T-helper 2 cell treated with Interferon-gamma antibody and Interleukin-4, amounts not matched to agents 100 ng/mL and 5 ng/mL, for 36 hours (primary cell): ENCODE measurements around the gene TRIM63. TPM values are rescaled to one million over a fixed set of nuclear protein-coding genes. Genes with fewer than 3 reads are reported as not detected.

ENCODE experiments used
- intact Hi-C: fragments of 100-400 bp; cut with micrococcal nuclease; formaldehyde crosslinking; loops from one replicate; pipeline ENCODE4 v1.15.1; 2023
- total RNA-seq: library from RNA; stranded (reverse); gene quantifications from 2 replicates; pipeline ENCODE4 v1.2.3, GENCODE V29; 2022

The TRIM63 gene
- total RNA-seq, 1 donor from 2014 or later = not detected

- intact Hi-C loops = loop anchor here (1.0 to 5.0 kb wide), 5 partner anchors 38 to 133 kb away; partner anchors contain the start of genes PAFAH2, PDIK1L and ZNF593
Measured at GRCh38 chr1:26035959-26036755, 31.3 kb downstream of the TRIM63 start.

GRCh38 chr1:26035203-26035958 is 32.0 kb downstream of the TRIM63 start:
- intact Hi-C loops = loop anchor here (1.0 to 5.0 kb wide), 4 partner anchors 37 to 134 kb away; partner anchors contain the start of genes PAFAH2, PDIK1L and ZNF593

DNA sequence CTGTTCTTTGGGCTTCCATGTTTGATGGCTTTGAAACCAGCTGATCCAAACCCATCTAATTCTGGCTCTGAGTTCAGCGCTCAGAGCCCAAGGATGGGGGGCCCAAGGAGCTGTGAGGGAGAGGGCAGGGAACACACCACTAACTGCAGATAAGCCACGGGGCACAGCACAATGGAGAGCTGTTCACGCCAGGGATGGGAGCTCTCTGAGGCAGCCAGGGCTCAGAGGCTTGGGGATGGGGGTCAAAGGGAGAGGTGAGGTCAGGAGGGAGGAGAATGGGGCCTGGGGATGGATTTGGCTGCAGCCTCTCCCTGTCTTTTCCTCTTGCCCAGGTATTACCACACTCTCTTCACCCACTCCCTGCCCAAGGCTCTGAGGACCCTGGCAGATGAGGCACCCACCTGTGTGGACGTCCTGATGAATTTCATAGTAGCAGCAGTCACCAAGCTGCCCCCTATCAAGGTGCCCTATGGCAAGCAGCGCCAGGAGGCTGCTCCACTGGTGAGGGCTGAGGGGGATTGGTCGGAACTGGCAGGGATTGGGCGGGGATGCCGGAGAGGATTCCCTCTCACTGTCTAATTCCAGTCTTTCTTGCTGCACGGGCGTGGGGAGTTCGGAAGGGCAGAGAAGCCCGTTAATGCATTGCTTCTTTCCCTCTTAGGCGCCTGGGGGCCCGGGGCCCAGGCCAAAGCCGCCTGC is 32.8 kb downstream of the TRIM63 start:
- intact Hi-C loops = loop anchor here (1.0 to 5.0 kb wide), 4 partner anchors 36 to 135 kb away; partner anchors contain the start of genes PAFAH2, PDIK1L and ZNF593

DNA sequence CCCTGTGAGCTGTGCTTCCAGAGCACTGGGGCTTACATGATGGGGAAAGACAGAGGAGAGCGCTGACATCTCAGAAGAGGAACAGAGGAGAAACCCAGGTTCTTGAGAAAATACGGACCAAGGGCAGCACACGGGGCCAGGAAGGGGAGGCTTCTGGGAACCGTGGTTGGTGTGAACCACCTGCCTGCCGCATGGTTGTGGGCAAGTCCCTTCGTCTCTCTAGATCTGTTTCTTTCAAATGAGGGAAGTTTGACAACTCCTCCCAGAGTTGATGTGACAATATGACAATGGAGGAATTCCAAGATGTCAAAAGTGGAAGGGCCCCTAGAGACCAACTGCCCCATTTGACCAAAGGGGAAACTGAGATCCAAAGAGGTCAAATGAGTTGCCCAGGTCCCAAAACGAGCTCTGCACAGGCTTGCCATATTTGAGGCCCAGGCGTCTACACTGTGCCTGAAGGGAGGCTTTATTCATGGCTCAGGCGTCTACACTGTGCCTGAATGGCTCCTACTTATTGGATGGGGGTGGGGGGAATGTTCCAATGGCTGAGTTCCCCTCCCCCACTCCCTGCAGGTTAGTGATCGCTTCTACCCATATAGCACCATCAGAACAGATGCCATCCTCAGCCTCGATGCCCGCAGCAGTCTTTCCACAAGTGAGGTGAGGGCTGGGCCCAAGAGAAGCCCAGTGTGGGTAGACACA is 34.6 kb downstream of the TRIM63 start:
- intact Hi-C loops = no loop called here

DNA sequence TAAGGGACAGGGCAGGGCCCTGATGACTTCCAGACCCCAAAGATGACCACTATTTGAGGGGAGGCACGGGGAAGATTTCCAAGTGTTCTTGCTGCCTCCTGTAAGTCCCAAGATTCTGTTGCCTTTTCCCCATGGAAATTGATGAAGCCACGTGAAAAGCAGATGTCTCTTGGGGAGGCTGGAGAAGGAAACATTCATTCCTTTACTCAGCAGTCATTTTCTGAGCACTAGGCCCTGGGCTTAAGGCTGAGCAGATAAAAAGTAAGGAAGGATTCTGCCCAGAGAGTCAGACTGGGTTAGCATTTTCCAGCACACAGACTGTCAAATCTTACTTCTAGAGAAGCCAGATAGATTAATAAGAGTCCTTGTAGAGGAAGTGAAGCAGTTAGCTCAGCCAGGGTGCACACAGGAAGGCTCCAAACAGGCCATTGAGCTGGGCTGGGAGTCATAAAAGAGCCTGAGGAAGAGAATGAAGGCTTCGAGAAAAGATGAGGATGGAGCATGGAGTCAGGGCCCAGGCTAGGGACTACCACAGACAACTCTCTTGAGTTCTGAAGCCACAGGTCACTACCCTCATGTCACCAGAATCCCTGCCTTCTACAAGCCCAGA is 35.7 kb downstream of the TRIM63 start:
- intact Hi-C loops = no loop called here

GRCh38 chr1:26031196-26031595 is 36.2 kb downstream of the TRIM63 start:
- intact Hi-C loops = no loop called here

DNA sequence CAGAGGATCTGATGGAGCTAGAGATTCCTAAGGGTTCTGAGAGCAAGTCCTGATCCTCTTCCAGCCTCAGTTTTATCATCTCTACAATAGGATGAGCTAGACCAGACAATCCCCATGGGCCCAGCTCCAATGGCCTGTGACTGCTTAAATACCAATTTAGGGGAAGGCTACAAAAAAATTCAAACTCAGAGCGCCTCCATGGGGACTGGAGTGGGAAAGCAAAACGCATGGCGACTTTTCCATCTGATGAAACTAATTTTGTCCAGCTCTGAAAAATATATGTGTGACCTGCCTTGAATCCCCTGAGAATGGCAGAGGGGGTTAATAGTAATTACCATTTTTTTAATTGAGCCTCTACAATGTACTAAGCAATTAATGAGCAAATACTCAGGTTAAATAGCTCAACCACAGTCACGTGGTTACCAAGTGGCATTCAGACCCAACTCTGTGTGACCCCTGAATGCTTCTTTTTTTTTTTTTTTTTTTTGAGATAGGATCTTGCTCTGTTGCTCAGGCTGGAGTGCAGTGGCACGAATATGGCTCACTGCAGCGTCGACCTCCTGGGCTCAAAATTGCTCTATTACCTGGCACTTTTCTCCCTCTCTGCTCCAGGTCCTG is 37.5 kb downstream of the TRIM63 start:
- intact Hi-C loops = no loop called here

- intact Hi-C loops = no loop called here
Measured at GRCh38 chr1:26029054-26029863, 38.2 kb downstream of the TRIM63 start.

GRCh38 chr1:26028490-26028980 is 38.9 kb downstream of the TRIM63 start:
- intact Hi-C loops = no loop called here

DNA sequence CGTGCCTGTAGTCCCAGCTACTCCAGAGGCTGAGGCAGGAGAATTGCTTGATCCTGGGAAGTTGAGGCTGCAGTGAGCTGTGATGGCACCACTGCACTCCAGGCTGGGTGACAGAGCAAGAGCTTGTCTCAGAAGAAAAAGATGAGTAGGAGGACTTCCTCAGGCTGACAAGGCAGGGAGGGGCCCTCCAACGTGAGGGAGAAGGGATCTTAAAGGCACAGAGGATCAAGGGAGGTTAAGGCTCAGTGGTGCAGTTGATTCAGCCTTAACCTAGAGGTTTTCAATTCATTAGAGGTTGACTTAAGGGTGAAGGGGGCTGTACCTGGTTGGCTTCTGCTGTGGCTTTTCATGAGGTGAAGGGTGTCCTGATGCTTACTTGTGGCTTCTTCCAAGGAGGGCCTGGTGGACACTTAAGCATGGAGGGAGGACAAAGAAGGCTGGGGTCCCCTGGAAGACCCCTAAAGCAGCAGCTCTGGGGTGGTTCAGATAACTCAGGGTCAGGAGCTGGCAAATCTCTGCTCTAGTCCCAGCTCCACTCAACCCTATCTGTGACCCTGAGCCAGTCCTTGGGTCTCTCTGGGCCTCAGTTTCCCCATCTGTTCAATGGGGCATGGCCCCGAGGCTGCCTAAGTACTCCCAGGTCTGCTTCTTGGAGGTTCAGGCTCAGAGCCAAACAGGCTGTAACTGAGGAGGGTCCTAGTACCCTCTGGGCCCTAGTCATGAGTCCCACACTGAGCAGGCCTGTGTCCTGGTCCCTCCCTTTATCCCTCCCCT is 39.5 kb downstream of the TRIM63 start:
- intact Hi-C loops = no loop called here

DNA sequence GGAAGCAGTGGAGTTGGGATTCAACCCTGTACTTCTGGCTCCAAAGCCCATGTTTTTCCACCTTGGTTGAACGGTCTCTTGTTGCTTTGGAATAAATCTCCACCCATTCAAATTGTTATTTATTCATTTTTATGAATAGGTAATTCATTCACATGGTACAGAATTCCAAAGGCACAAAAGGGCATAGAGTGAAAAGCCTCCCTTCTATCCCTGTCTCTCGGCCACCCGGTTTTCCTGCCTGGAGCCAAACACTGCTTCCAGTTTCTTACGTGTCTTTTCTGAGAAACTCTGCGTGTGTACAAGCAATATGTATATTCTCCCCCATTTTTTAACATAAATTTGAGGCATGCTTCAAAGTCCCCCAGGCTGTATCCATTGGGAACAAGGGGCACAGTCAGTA is 41.9 kb downstream of the TRIM63 start:
- intact Hi-C loops = no loop called here

- intact Hi-C loops = no loop called here
Measured at GRCh38 chr1:26025060-26025459, 42.4 kb downstream of the TRIM63 start.

DNA sequence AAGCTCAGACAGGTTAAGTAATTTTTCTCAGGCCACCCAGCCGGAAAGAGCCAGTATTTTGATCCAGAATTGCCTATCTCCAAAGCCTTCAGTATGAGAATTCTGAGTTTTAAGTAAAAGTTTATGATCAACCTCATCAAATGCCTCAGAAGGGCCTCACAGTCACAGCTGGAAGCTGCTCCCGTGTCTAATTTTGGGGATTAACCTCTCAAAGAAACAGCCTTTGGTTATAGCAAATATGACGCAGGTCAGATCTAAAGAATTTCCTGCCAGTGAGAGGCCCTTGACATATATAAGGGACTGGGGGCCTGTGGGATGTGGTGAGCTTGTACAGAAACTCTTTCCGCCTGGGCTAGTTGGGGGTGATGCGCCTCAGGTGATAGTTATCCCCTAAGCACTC is 43.6 kb downstream of the TRIM63 start:
- intact Hi-C loops = no loop called here

DNA sequence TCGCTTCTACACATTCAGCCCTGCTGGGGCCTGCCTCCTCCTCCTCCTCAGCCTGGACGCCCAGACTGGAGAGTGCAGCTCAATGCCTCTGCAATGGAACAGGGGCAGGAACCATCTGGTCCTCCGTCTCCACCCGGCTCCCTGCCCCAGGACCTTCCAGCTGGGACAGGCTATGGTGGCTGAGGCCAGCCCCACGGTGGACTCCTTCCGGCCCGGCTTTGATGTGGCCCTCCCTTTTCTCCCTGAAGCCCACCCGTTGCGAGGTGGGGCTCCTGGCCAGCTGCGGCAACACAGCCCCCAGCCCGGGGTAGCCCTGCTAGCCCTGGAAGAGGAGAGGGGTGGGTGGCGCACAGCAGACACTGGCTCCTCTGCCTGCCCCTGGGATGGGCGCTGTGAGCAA is 44.4 kb downstream of the TRIM63 start:
- intact Hi-C loops = no loop called here

- intact Hi-C loops = no loop called here
Measured at GRCh38 chr1:26022404-26022779, 45.0 kb downstream of the TRIM63 start.

- intact Hi-C loops = no loop called here
Measured at GRCh38 chr1:26021647-26022403, 45.6 kb downstream of the TRIM63 start, which contains the start of gene EXTL1. Gene EXTL1 (plus strand): TSS chr1:26021775. CDS start chr1:26022647, 872 bp downstream.

DNA sequence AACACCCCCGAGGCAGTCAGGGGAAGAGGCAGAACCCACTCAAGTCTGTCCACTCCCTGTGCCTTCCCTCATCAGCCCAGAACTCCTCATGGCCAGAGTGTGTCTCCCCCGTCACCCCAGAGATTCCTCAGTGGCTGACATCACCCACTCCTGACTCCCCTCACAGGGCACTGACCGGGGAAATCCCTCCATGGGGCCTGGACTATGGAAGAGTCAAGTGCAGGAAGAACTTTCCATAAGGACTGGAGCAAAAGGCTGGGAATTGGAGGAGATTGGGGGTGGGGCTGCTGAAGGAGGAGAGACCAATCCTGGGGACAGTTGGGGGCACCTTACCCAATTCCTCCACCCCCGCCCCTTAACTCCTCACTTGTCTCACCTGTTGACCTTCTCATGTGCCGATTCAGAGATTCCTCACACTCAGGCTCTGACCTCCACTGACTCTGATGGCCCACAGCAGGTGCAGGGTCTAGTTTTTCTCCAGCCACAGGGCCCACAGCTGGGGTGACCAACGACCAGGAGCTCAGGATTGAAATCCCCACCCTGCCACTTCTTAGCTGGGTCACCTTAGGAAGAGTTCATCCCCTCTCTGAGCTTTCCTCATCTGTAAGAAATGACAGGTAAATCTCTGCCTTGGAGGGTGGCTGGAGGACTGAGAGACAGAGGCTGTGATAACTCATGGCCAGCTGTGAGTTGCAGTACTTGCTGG is 46.3 kb downstream of the TRIM63 start:
- intact Hi-C loops = no loop called here
